WTC11 (cell line): ENCODE measurements around the gene MYO15A. TPM values are rescaled to one million over a fixed set of nuclear protein-coding genes. Genes with fewer than 3 reads are reported as not detected.

Experiments used
- ATAC-seq: fragments of 200-7000 bp; cut with Tn5 transposase; 2 replicates; pipeline ENCODE4 v1.10.0; 2021; ENCODE audit warnings: mild to moderate bottlenecking, moderate library complexity
- CTCF ChIA-PET: fragments of 300-600 bp; sonication (Branson Sonifier 250); formaldehyde crosslinking; loops from one replicate; lab custom pipeline; 2021; ENCODE audit warnings: antibody characterized with exemption; lab: Charles Lee
- POLR2A ChIA-PET: fragments of 350-600 bp; sonication (Branson Sonifier 250); formaldehyde crosslinking; loops from one replicate; lab custom pipeline; 2021; ENCODE audit warnings: antibody characterized with exemption; lab: Charles Lee
- DNase-seq: peaks from one replicate; pipeline ENCODE4 v3.0.0; 2021; ENCODE audit warnings: low spot score
- H3K27ac Mint-ChIP-seq: 2 replicates; pipeline ENCODE4 v1.8.0; 2021; ENCODE audit warnings: mixed read lengths
- H3K27me3 Mint-ChIP-seq: 2 replicates; pipeline ENCODE4 v1.8.0; 2021; ENCODE audit warnings: low read depth, mild to moderate bottlenecking, moderate library complexity, mixed read lengths
- H3K36me3 Mint-ChIP-seq: 2 replicates; pipeline ENCODE4 v1.8.0; 2021; ENCODE audit warnings: mixed read lengths
- H3K4me1 Mint-ChIP-seq: 2 replicates; pipeline ENCODE4 v1.8.0; 2022; ENCODE audit warnings: mixed read lengths
- H3K4me3 Mint-ChIP-seq: 2 replicates; pipeline ENCODE4 v1.8.0; 2021; ENCODE audit warnings: mild to moderate bottlenecking, moderate library complexity, mixed read lengths
- H3K9me3 Mint-ChIP-seq: 2 replicates; pipeline ENCODE4 v1.8.0; 2021; ENCODE audit warnings: mixed read lengths
- CREB1 ChIP-seq: sonication (generic); formaldehyde crosslinking; IDR thresholded peaks from 2 replicates; pipeline ENCODE4 v1.8.0; 2023; ENCODE audit warnings: mild to moderate bottlenecking, missing genetic modification reagents
- EMX1 ChIP-seq: fragments of 250-450 bp; sonication (Bioruptor Pico); IDR thresholded peaks from 2 replicates; pipeline ENCODE4 v1.8.0; 2021; ENCODE audit warnings: mild to moderate bottlenecking
- FOXP1 ChIP-seq: sonication (generic); formaldehyde crosslinking; IDR thresholded peaks from 2 replicates; pipeline ENCODE4 v1.8.0; 2022; ENCODE audit warnings: missing genetic modification reagents, mild to moderate bottlenecking, moderate library complexity, borderline replicate concordance
- KAT7 ChIP-seq: sonication (generic); formaldehyde crosslinking; IDR thresholded peaks from 2 replicates; pipeline ENCODE4 v1.8.1; 2023; ENCODE audit warnings: missing genetic modification reagents, mild to moderate bottlenecking, borderline replicate concordance
- NFE2L1 ChIP-seq: sonication (generic); formaldehyde crosslinking; IDR thresholded peaks from 2 replicates; pipeline ENCODE4 v1.8.1; 2023; ENCODE audit warnings: missing genetic modification reagents
- NR2C2 ChIP-seq: sonication (generic); formaldehyde crosslinking; IDR thresholded peaks from 2 replicates; pipeline ENCODE4 v1.8.0; 2022; ENCODE audit warnings: mild to moderate bottlenecking, missing genetic modification reagents
- SMAD4 ChIP-seq: sonication (generic); formaldehyde crosslinking; IDR thresholded peaks from 2 replicates; pipeline ENCODE4 v1.8.0; 2022; ENCODE audit warnings: mild to moderate bottlenecking, missing genetic modification reagents
- TCF7 ChIP-seq: sonication (generic); formaldehyde crosslinking; IDR thresholded peaks from 2 replicates; pipeline ENCODE4 v1.8.0; 2022; ENCODE audit warnings: mild to moderate bottlenecking, low read depth, missing genetic modification reagents, moderate library complexity
- ZBTB21 ChIP-seq: sonication (generic); formaldehyde crosslinking; IDR thresholded peaks from 2 replicates; pipeline ENCODE4 v1.8.1; 2023; ENCODE audit warnings: mild to moderate bottlenecking, missing genetic modification reagents, borderline replicate concordance
- total RNA-seq: library from RNA; stranded (reverse); gene quantifications from 3 replicates; pipeline ENCODE4 v1.2.3, GENCODE V29; 2021
- TF ChIP-seq, protein P1 (sequence below): sonication (generic); formaldehyde crosslinking; IDR thresholded peaks from 2 replicates; pipeline ENCODE4 v1.8.1; 2023; ENCODE audit warnings: mild to moderate bottlenecking, missing genetic modification reagents, borderline replicate concordance
- TF ChIP-seq, protein P2 (sequence below): fragments of 250-450 bp; sonication (Bioruptor Pico); IDR thresholded peaks from 2 replicates; pipeline ENCODE4 v1.9.0; 2021; ENCODE audit warnings: mild to moderate bottlenecking, borderline replicate concordance
- TF ChIP-seq, protein P3 (sequence below): sonication (generic); formaldehyde crosslinking; conservative IDR thresholded peaks from 2 replicates; pipeline ENCODE4 v1.8.1; 2022; ENCODE audit warnings: mild to moderate bottlenecking, missing genetic modification reagents
- TF ChIP-seq, protein P4 (sequence below): sonication (generic); formaldehyde crosslinking; IDR thresholded peaks from 2 replicates; pipeline ENCODE4 v1.8.0; 2022; ENCODE audit warnings: mild to moderate bottlenecking, missing genetic modification reagents
- TF ChIP-seq, protein P5 (sequence below): fragments of 200-600 bp; IDR thresholded peaks from 2 replicates; pipeline ENCODE4 v1.8.0; 2022; ENCODE audit warnings: antibody characterized with exemption
- TF ChIP-seq, protein P6 (sequence below): sonication (generic); formaldehyde crosslinking; IDR thresholded peaks from 2 replicates; pipeline ENCODE4 v1.8.0; 2022; ENCODE audit warnings: mild to moderate bottlenecking, missing genetic modification reagents

MYO15A gene
- total RNA-seq, 1 experiment from 2014 or later: 2.6 TPM

DNA sequence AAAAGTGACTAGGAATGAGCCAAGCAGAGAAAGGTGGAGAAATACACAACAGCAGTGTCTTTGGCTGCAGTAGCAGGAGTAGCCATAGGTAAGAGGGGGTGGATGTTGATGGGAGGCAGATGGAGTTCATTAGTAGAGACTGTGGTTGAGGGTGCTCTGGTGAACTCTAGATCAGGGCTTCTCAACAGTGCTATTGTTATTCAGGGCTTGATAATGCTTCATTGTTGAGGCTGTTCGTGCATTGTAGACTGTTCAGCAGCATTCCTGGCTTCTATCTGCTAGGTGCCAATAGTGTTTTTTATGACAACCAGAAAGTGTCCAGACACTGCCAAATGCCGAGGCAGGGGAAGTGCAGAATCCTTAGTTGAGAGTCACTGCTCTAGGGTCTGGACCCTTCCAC is 78.7 kb downstream of the MYO15A start:
- Mint-ChIP-seq H3K27me3 (no peaks in the 10 kb centered on the region), H3K36me3 (peaks cover 40% of the 10 kb centered on the region), H3K4me1 (peaks cover 42% of the 10 kb centered on the region), H3K27ac (no peak overlapping the region), H3K9me3 (no peaks in the 10 kb centered on the region), H3K4me3 (peak overlapping the region; percentile 93)
- ATAC-seq (no peak), DNase-seq (no peak)
- TF ChIP-seq, protein P1, sequence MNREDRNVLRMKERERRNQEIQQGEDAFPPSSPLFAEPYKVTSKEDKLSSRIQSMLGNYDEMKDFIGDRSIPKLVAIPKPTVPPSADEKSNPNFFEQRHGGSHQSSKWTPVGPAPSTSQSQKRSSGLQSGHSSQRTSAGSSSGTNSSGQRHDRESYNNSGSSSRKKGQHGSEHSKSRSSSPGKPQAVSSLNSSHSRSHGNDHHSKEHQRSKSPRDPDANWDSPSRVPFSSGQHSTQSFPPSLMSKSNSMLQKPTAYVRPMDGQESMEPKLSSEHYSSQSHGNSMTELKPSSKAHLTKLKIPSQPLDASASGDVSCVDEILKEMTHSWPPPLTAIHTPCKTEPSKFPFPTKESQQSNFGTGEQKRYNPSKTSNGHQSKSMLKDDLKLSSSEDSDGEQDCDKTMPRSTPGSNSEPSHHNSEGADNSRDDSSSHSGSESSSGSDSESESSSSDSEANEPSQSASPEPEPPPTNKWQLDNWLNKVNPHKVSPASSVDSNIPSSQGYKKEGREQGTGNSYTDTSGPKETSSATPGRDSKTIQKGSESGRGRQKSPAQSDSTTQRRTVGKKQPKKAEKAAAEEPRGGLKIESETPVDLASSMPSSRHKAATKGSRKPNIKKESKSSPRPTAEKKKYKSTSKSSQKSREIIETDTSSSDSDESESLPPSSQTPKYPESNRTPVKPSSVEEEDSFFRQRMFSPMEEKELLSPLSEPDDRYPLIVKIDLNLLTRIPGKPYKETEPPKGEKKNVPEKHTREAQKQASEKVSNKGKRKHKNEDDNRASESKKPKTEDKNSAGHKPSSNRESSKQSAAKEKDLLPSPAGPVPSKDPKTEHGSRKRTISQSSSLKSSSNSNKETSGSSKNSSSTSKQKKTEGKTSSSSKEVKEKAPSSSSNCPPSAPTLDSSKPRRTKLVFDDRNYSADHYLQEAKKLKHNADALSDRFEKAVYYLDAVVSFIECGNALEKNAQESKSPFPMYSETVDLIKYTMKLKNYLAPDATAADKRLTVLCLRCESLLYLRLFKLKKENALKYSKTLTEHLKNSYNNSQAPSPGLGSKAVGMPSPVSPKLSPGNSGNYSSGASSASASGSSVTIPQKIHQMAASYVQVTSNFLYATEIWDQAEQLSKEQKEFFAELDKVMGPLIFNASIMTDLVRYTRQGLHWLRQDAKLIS (CRISPR knock-in tag): no peak
- TF ChIP-seq, protein P2, sequence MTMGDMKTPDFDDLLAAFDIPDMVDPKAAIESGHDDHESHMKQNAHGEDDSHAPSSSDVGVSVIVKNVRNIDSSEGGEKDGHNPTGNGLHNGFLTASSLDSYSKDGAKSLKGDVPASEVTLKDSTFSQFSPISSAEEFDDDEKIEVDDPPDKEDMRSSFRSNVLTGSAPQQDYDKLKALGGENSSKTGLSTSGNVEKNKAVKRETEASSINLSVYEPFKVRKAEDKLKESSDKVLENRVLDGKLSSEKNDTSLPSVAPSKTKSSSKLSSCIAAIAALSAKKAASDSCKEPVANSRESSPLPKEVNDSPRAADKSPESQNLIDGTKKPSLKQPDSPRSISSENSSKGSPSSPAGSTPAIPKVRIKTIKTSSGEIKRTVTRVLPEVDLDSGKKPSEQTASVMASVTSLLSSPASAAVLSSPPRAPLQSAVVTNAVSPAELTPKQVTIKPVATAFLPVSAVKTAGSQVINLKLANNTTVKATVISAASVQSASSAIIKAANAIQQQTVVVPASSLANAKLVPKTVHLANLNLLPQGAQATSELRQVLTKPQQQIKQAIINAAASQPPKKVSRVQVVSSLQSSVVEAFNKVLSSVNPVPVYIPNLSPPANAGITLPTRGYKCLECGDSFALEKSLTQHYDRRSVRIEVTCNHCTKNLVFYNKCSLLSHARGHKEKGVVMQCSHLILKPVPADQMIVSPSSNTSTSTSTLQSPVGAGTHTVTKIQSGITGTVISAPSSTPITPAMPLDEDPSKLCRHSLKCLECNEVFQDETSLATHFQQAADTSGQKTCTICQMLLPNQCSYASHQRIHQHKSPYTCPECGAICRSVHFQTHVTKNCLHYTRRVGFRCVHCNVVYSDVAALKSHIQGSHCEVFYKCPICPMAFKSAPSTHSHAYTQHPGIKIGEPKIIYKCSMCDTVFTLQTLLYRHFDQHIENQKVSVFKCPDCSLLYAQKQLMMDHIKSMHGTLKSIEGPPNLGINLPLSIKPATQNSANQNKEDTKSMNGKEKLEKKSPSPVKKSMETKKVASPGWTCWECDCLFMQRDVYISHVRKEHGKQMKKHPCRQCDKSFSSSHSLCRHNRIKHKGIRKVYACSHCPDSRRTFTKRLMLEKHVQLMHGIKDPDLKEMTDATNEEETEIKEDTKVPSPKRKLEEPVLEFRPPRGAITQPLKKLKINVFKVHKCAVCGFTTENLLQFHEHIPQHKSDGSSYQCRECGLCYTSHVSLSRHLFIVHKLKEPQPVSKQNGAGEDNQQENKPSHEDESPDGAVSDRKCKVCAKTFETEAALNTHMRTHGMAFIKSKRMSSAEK (CRISPR knock-in tag): no peak
- TF ChIP-seq, protein P3, sequence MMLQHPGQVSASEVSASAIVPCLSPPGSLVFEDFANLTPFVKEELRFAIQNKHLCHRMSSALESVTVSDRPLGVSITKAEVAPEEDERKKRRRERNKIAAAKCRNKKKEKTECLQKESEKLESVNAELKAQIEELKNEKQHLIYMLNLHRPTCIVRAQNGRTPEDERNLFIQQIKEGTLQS (CRISPR knock-in tag): no peak
- TF ChIP-seq ZBTB21 (CRISPR knock-in tag): no peak
- no peak for TF ChIP-seq NR2C2 (CRISPR knock-in tag)
- TF ChIP-seq, protein P4, sequence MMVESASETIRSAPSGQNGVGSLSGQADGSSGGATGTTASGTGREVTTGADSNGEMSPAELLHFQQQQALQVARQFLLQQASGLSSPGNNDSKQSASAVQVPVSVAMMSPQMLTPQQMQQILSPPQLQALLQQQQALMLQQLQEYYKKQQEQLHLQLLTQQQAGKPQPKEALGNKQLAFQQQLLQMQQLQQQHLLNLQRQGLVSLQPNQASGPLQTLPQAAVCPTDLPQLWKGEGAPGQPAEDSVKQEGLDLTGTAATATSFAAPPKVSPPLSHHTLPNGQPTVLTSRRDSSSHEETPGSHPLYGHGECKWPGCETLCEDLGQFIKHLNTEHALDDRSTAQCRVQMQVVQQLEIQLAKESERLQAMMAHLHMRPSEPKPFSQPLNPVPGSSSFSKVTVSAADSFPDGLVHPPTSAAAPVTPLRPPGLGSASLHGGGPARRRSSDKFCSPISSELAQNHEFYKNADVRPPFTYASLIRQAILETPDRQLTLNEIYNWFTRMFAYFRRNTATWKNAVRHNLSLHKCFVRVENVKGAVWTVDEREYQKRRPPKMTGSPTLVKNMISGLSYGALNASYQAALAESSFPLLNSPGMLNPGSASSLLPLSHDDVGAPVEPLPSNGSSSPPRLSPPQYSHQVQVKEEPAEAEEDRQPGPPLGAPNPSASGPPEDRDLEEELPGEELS (CRISPR knock-in tag): no peak
- TF ChIP-seq SMAD4: no peak
- TF ChIP-seq NFE2L1 (CRISPR knock-in tag): no peak
- TF ChIP-seq TCF7 (CRISPR knock-in tag): no peak
- TF ChIP-seq, protein P5, sequence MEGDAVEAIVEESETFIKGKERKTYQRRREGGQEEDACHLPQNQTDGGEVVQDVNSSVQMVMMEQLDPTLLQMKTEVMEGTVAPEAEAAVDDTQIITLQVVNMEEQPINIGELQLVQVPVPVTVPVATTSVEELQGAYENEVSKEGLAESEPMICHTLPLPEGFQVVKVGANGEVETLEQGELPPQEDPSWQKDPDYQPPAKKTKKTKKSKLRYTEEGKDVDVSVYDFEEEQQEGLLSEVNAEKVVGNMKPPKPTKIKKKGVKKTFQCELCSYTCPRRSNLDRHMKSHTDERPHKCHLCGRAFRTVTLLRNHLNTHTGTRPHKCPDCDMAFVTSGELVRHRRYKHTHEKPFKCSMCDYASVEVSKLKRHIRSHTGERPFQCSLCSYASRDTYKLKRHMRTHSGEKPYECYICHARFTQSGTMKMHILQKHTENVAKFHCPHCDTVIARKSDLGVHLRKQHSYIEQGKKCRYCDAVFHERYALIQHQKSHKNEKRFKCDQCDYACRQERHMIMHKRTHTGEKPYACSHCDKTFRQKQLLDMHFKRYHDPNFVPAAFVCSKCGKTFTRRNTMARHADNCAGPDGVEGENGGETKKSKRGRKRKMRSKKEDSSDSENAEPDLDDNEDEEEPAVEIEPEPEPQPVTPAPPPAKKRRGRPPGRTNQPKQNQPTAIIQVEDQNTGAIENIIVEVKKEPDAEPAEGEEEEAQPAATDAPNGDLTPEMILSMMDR: no peak
- no peak for TF ChIP-seq EMX1 (CRISPR knock-in tag)
- TF ChIP-seq, protein P6, sequence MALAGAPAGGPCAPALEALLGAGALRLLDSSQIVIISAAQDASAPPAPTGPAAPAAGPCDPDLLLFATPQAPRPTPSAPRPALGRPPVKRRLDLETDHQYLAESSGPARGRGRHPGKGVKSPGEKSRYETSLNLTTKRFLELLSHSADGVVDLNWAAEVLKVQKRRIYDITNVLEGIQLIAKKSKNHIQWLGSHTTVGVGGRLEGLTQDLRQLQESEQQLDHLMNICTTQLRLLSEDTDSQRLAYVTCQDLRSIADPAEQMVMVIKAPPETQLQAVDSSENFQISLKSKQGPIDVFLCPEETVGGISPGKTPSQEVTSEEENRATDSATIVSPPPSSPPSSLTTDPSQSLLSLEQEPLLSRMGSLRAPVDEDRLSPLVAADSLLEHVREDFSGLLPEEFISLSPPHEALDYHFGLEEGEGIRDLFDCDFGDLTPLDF (CRISPR knock-in tag): no peak
- no peak for TF ChIP-seq CREB1 (CRISPR knock-in tag)
- TF ChIP-seq KAT7 (CRISPR knock-in tag): no peak
- no peak for TF ChIP-seq FOXP1 (CRISPR knock-in tag)
- POLR2A ChIA-PET: no interaction called here
- CTCF ChIA-PET: no interaction called here
